NCI-H1092 (cell line): ENCODE data around the gene ARHGAP1.

ENCODE experiments used
- DNase-seq: peaks from one replicate; lab custom pipeline; 2025; lab: John Stamatoyannopoulos, UW

The ARHGAP1 gene

GRCh38 chr11:46700241-46701077, at the start of gene ARHGAP1, which contains the start of gene ZNF408:
ARHGAP1 (minus strand) TSS chr11:46700619; CDS start chr11:46696107, 4,512 bp downstream.
ZNF408 (plus strand) TSS chr11:46701031; CDS start chr11:46701048, 17 bp downstream.
- DNase-seq, result peak; percentile 100

GRCh38 chr11:46747150-46747549, 46.7 kb upstream of the ARHGAP1 start:
- no peak for DNase-seq

- no peak for DNase-seq
Observed at GRCh38 chr11:46745995-46746394, 45.6 kb upstream of the ARHGAP1 start.

GRCh38 chr11:46745328-46745727, 44.9 kb upstream of the ARHGAP1 start:
- DNase-seq, result no peak

GRCh38 chr11:46743693-46744339, 43.4 kb upstream of the ARHGAP1 start:
- DNase-seq, result no peak

GRCh38 chr11:46743043-46743442, 42.6 kb upstream of the ARHGAP1 start:
- no peak for DNase-seq

- no peak for DNase-seq
Observed at GRCh38 chr11:46741600-46742484, 41.4 kb upstream of the ARHGAP1 start.

GRCh38 chr11:46738887-46739286, 38.5 kb upstream of the ARHGAP1 start:
- DNase-seq, result no peak

- no peak for DNase-seq
Observed at GRCh38 chr11:46737699-46738098, 37.3 kb upstream of the ARHGAP1 start.

- no peak for DNase-seq
Observed at GRCh38 chr11:46736615-46737014, 36.2 kb upstream of the ARHGAP1 start.

- DNase-seq, result no peak
Observed at GRCh38 chr11:46736146-46736545, 35.7 kb upstream of the ARHGAP1 start.

GRCh38 chr11:46733234-46733633, 32.8 kb upstream of the ARHGAP1 start:
- DNase-seq, result no peak

- DNase-seq, result no peak
Observed at GRCh38 chr11:46731545-46731944, 31.1 kb upstream of the ARHGAP1 start.

- no peak for DNase-seq
Observed at GRCh38 chr11:46729110-46730027, 28.9 kb upstream of the ARHGAP1 start.

- DNase-seq, result no peak
Observed at GRCh38 chr11:46728659-46729040, 28.2 kb upstream of the ARHGAP1 start.

GRCh38 chr11:46727952-46728658, 27.7 kb upstream of the ARHGAP1 start:
- DNase-seq, result no peak

GRCh38 chr11:46726206-46726862, 25.9 kb upstream of the ARHGAP1 start:
- no peak for DNase-seq

GRCh38 chr11:46725338-46726205, 25.2 kb upstream of the ARHGAP1 start:
- no peak for DNase-seq

- DNase-seq, result no peak
Observed at GRCh38 chr11:46724088-46724487, 23.7 kb upstream of the ARHGAP1 start.
